Activated naive CD8-positive, alpha-beta T cell treated with anti-CD3 and anti-CD28 coated beads for 36 hours (primary cell): ENCODE measurements around the gene TWSG1. TPM values are rescaled to one million over a fixed set of nuclear protein-coding genes. Genes with fewer than 3 reads are reported as not detected.
"Not testable (repeated sequence)": the region's sequence is repeated elsewhere in the genome, so short reads cannot be mapped to it uniquely, and the experiment has no call there.

Experiments
- DNase-seq: peaks from one replicate; pipeline ENCODE4 v3.0.0; 2021
- H3K27ac Mint-ChIP-seq: one replicate; pipeline ENCODE4 v1.8.0; 2022; ENCODE audit warnings: mild to moderate bottlenecking, moderate library complexity, mixed read lengths
- H3K27me3 Mint-ChIP-seq: one replicate; pipeline ENCODE4 v1.8.0; 2022; ENCODE audit warnings: mild to moderate bottlenecking, mixed read lengths
- H3K36me3 Mint-ChIP-seq: one replicate; pipeline ENCODE4 v1.8.0; 2021; ENCODE audit warnings: mild to moderate bottlenecking, mixed read lengths
- H3K4me1 Mint-ChIP-seq: one replicate; pipeline ENCODE4 v1.8.0; 2021; ENCODE audit warnings: mixed read lengths
- H3K4me3 Mint-ChIP-seq: one replicate; pipeline ENCODE4 v1.8.0; 2022; ENCODE audit warnings: mild to moderate bottlenecking, moderate library complexity, mixed read lengths
- H3K9me3 Mint-ChIP-seq: one replicate; pipeline ENCODE4 v1.8.0; 2022; ENCODE audit warnings: mixed read lengths
- total RNA-seq, 2 experiments: library from RNA; stranded (reverse); gene quantifications; one replicate each; pipeline ENCODE4 v1.2.3, GENCODE V29; 2021

Gene TWSG1
- total RNA-seq, 2 experiments from 2014 or later, result 11.3 to 12.8 TPM

- DNase-seq, result no peak
- no peaks in the 10 kb centered on the region for H3K27me3 Mint-ChIP-seq
- peaks cover 6% of the 10 kb centered on the region for H3K4me1 Mint-ChIP-seq
- H3K4me3 Mint-ChIP-seq, result no peak overlapping the region
- no peak overlapping the region for H3K27ac Mint-ChIP-seq
- no peaks in the 10 kb centered on the region for H3K9me3 Mint-ChIP-seq
- H3K36me3 Mint-ChIP-seq, result no peaks in the 10 kb centered on the region
These were observed 101.8 kb downstream of the TWSG1 start for GRCh38 chr18:9436206-9436929.

GRCh38 chr18:9437021-9437437 is 102.5 kb downstream of the TWSG1 start:
- Mint-ChIP-seq H3K4me1 (peaks cover 6% of the 10 kb centered on the region), H3K27me3 (no peaks in the 10 kb centered on the region), H3K36me3 (no peaks in the 10 kb centered on the region), H3K9me3 (no peaks in the 10 kb centered on the region), H3K27ac (no peak overlapping the region), H3K4me3 (no peak overlapping the region)
- no peak for DNase-seq

DNA sequence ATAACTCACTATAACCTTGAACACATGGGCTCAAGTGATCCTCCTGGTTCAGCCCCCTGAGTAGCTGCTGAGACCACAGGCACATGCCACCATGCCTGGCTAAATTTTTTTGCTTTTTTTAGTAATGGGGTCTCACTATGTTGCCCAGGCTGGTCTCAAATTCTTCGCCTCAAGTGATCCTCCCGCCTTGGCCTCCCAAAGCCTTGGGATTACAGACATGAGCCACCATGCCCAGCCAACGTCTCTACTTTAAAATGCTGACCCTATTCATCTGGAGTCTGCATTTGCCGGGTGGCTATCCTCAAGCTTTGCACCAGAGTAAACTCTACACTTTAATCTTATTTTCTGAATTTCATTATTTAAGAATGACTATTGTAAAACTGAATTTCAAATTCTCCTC is 103.1 kb downstream of the TWSG1 start:
- DNase-seq, result no peak
- Mint-ChIP-seq H3K27ac (no peak overlapping the region), H3K36me3 (no peaks in the 10 kb centered on the region), H3K27me3 (no peaks in the 10 kb centered on the region), H3K9me3 (no peaks in the 10 kb centered on the region), H3K4me1 (peaks cover 6% of the 10 kb centered on the region), H3K4me3 (no peak overlapping the region)

DNA sequence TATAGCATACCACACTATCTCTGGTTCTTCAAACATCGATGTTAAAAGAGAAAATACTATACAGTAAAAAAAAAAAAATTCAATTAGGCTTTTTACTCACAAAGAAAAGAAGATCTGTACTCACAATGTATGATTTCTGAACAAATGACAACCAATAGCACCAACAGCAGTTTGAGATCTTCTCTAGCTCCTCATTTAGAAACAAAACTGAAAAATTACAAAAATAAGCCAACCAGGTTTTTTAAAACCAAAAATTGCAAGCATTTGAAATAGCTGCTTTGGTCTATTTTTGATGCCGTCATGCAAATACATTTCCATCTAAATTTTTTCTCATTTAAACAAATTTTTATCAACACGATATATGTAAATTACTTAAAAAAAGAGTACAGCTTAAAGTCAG is 106.5 kb downstream of the TWSG1 start:
- Mint-ChIP-seq H3K9me3 (peaks cover 2% of the 10 kb centered on the region), H3K4me1 (no peaks in the 10 kb centered on the region), H3K36me3 (no peaks in the 10 kb centered on the region), H3K27me3 (no peaks in the 10 kb centered on the region), H3K4me3 (no peak overlapping the region), H3K27ac (no peak overlapping the region)
- no peak for DNase-seq

DNA sequence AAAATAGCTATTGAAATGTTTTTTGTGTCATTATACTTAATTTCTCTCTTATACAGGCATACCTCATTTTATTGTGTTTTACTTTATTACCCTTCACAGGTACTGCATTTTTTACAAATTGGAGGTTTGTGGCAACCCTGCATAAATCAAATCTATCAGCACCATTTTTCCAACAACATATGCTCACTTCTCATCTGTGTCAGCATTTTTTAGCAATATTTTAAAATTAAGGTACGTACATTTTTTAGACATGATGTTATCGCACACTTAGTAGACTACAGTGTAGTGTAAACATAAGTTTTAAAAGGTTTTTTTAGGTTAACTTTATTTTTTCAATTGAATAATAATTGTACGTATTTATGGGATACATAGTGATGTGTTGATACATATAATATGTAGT is 110.0 kb downstream of the TWSG1 start:
- Mint-ChIP-seq H3K9me3 (peaks cover 16% of the 10 kb centered on the region), H3K4me1 (no peaks in the 10 kb centered on the region), H3K36me3 (no peaks in the 10 kb centered on the region), H3K27ac (no peak overlapping the region), H3K27me3 (no peaks in the 10 kb centered on the region), H3K4me3 (no peak overlapping the region)
- no peak for DNase-seq

DNA sequence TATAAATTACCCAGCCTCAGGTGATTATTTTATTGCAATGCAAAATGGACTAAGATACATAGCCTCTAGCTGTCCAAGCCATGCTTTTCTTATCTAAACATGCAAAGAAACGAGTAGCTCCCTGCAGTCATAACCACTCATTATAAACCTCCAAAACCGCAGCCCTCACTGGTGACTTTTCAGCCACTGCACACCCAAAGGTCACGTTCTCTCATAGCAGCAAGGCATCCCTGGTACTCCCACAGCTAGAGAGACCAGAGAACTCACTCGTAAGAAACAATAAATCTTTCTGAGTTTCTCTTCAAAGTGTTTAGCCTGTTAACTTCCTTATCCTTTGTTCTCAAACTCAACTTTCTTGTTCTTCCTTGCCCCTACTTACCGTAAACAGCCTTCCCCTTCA is 112.3 kb downstream of the TWSG1 start:
- no peak for DNase-seq
- no peak overlapping the region for H3K4me3 Mint-ChIP-seq
- no peaks in the 10 kb centered on the region for H3K27me3 Mint-ChIP-seq
- H3K4me1 Mint-ChIP-seq, result no peaks in the 10 kb centered on the region
- H3K27ac Mint-ChIP-seq, result no peak overlapping the region
- H3K36me3 Mint-ChIP-seq, result no peaks in the 10 kb centered on the region
- peaks cover 16% of the 10 kb centered on the region for H3K9me3 Mint-ChIP-seq

- Mint-ChIP-seq H3K27ac (no peak overlapping the region), H3K27me3 (no peaks in the 10 kb centered on the region), H3K36me3 (no peaks in the 10 kb centered on the region), H3K9me3 (peaks cover 16% of the 10 kb centered on the region), H3K4me1 (no peaks in the 10 kb centered on the region), H3K4me3 (no peak overlapping the region)
- DNase-seq, result no peak
These were observed 112.8 kb downstream of the TWSG1 start for GRCh38 chr18:9447334-9447733.

GRCh38 chr18:9449600-9450414 is 115.2 kb downstream of the TWSG1 start:
- no peak for DNase-seq
- Mint-ChIP-seq H3K4me1 (no peaks in the 10 kb centered on the region), H3K4me3 (no peak overlapping the region), H3K27me3 (no peaks in the 10 kb centered on the region), H3K36me3 (no peaks in the 10 kb centered on the region), H3K27ac (no peak overlapping the region), H3K9me3 (peaks cover 16% of the 10 kb centered on the region)

DNA sequence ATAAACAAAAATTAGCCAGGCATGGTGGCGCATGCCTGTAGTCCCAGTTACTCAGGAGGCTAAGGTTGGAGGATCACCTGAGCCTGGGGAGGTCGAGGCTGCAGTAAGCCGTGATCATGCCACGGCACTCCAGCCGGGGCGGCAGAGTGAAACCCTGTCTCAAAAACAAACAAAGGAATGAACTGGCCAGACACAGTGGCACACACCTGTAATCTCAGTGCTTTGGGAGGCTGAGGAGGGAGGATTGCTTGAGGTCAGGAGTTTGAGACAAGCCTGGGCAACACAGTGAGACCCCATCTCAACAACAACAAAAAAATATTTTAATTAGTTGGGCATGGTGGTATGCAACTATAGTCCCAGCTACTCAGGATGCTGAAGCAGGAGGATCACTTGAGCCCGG is 116.3 kb downstream of the TWSG1 start:
- H3K27me3 Mint-ChIP-seq, H3K27ac Mint-ChIP-seq, H3K36me3 Mint-ChIP-seq, H3K4me1 Mint-ChIP-seq, H3K4me3 Mint-ChIP-seq, DNase-seq: not testable (repeated sequence)
- H3K9me3 Mint-ChIP-seq, result peaks cover 19% of the 10 kb centered on the region

Other genes with a start within 250 kb of the TWSG1 start
- gene NDUFV2, start 232.1 kb upstream of the TWSG1 start, total RNA-seq, result 100 to 1,000 TPM; 302 to 307 TPM
- 10 to 100 TPM; 33.1 to 33.9 TPM for gene ANKRD12, start 198.0 kb upstream of the TWSG1 start, total RNA-seq
- 10 to 100 TPM; 46.9 to 47.1 TPM for gene RALBP1, start 140.7 kb downstream of the TWSG1 start, total RNA-seq